Thyroid gland (tissue), 4 donors: ENCODE data around the gene HERC6.

Experiments
- CTCF ChIP-seq, 6 experiments: fragments of 200-600 bp in 3 of 6; fragments of 450-650 bp in 3 of 6; sonication (generic) in 3 of 6; IDR thresholded peaks; one replicate each; pipeline ENCODE4 v1.5.1; 2016 to 2019; ENCODE audit warnings: antibody characterized with exemption in 6 of 6, mild to moderate bottlenecking in 2 of 6, inconsistent platforms in 1 of 6, moderate library complexity in 1 of 6
- POLR2A ChIP-seq, 2 donors: fragments of 450-650 bp; IDR thresholded peaks; one replicate each; pipeline ENCODE4 v1.6.1; 2017; ENCODE audit warnings: antibody characterized with exemption in 2 of 2, mild to moderate bottlenecking in 2 of 2, moderate library complexity in 1 of 2

GRCh38 chr4:88440146-88440545, 61.5 kb downstream of the HERC6 start:
- no peak for TF ChIP-seq CTCF (IDR thresholded peaks at IDR 0.05)
- TF ChIP-seq POLR2A (IDR thresholded peaks at IDR 0.05): no peak
